ENCODE data around the gene TMEM11. TPM values are rescaled to one million over a fixed set of nuclear protein-coding genes. Genes with fewer than 3 reads are reported as not detected.
"Not testable (repeated sequence)": the region's sequence is repeated elsewhere in the genome, so short reads cannot be mapped to it uniquely, and the experiment has no call there.

Gene TMEM11
- total RNA-seq, 1 donor from 2014 or later, result 34.7 TPM

- Mint-ChIP-seq H3K27ac (no peak overlapping the region), H3K27me3 (no peaks in the 10 kb centered on the region), H3K9me3 (no peaks in the 10 kb centered on the region), H3K4me3 (no peak overlapping the region), H3K36me3 (ENCODE audit: low read depth) (peaks cover 36% of the 10 kb centered on the region), H3K4me1 (peaks cover 2% of the 10 kb centered on the region)
- DNase-seq, result no peak
- intact Hi-C loops (cut with micrococcal nuclease), result no loop called here
Measured at GRCh38 chr17:21194226-21194625, 19.7 kb downstream of the TMEM11 start.

GRCh38 chr17:21193031-21193430, 20.9 kb downstream of the TMEM11 start:
- Mint-ChIP-seq H3K27ac (no peak overlapping the region), H3K27me3 (no peaks in the 10 kb centered on the region), H3K36me3 (ENCODE audit: low read depth) (peaks cover 29% of the 10 kb centered on the region), H3K4me1 (no peaks in the 10 kb centered on the region), H3K9me3 (no peaks in the 10 kb centered on the region), H3K4me3 (no peak overlapping the region)
- DNase-seq, result no peak
- intact Hi-C loops (cut with micrococcal nuclease), result no loop called here

GRCh38 chr17:21192414-21192813, 21.5 kb downstream of the TMEM11 start:
- DNase-seq; H3K27me3 Mint-ChIP-seq; H3K4me3 Mint-ChIP-seq; H3K9me3 Mint-ChIP-seq; H3K4me1 Mint-ChIP-seq; intact Hi-C loops (cut with micrococcal nuclease); H3K27ac Mint-ChIP-seq: not testable (repeated sequence)
- peaks cover 23% of the 10 kb centered on the region for H3K36me3 Mint-ChIP-seq (ENCODE audit: low read depth)

- Mint-ChIP-seq H3K27ac (no peak overlapping the region), H3K27me3 (no peaks in the 10 kb centered on the region)
Measured at GRCh38 chr17:21191698-21192097, 22.3 kb downstream of the TMEM11 start.

GRCh38 chr17:21190078-21190477, 23.9 kb downstream of the TMEM11 start:
- no peaks in the 10 kb centered on the region for H3K4me1 Mint-ChIP-seq
- H3K4me3 Mint-ChIP-seq, result no peak overlapping the region
- intact Hi-C loops (cut with micrococcal nuclease), result no loop called here
- DNase-seq, result no peak
- peaks cover 18% of the 10 kb centered on the region for H3K36me3 Mint-ChIP-seq (ENCODE audit: low read depth)
- no peak overlapping the region for H3K27ac Mint-ChIP-seq
- H3K27me3 Mint-ChIP-seq, result no peaks in the 10 kb centered on the region
- no peaks in the 10 kb centered on the region for H3K9me3 Mint-ChIP-seq

More at GRCh38 chr17:21191698-21192097, 22.3 kb downstream of the TMEM11 start:
- H3K4me1 Mint-ChIP-seq, result no peaks in the 10 kb centered on the region
- peaks cover 17% of the 10 kb centered on the region for H3K36me3 Mint-ChIP-seq (ENCODE audit: low read depth)
- no peak for DNase-seq
- H3K4me3 Mint-ChIP-seq, result no peak overlapping the region
- H3K9me3 Mint-ChIP-seq, result no peaks in the 10 kb centered on the region
- intact Hi-C loops (cut with micrococcal nuclease), result no loop called here

GRCh38 chr17:21189361-21189760, 24.6 kb downstream of the TMEM11 start:
- Mint-ChIP-seq H3K36me3 (ENCODE audit: low read depth) (peaks cover 17% of the 10 kb centered on the region), H3K9me3 (no peaks in the 10 kb centered on the region), H3K4me3 (no peak overlapping the region), H3K27me3 (no peaks in the 10 kb centered on the region), H3K27ac (no peak overlapping the region), H3K4me1 (no peaks in the 10 kb centered on the region)
- no peak for DNase-seq
- intact Hi-C loops (cut with micrococcal nuclease), result no loop called here

- H3K36me3 Mint-ChIP-seq (ENCODE audit: low read depth), result peaks cover 9% of the 10 kb centered on the region
- intact Hi-C loops (cut with micrococcal nuclease), result no loop called here
- H3K4me1 Mint-ChIP-seq, result peaks cover 3% of the 10 kb centered on the region
- H3K9me3 Mint-ChIP-seq, result no peaks in the 10 kb centered on the region
- DNase-seq, result no peak
- no peaks in the 10 kb centered on the region for H3K27me3 Mint-ChIP-seq
- no peak overlapping the region for H3K27ac Mint-ChIP-seq
- H3K4me3 Mint-ChIP-seq, result no peak overlapping the region
Measured at GRCh38 chr17:21186399-21187187, 27.4 kb downstream of the TMEM11 start.

GRCh38 chr17:21185061-21185460, 28.9 kb downstream of the TMEM11 start:
- intact Hi-C loops (cut with micrococcal nuclease), result no loop called here
- Mint-ChIP-seq H3K4me3 (no peak overlapping the region), H3K27ac (no peak overlapping the region), H3K27me3 (no peaks in the 10 kb centered on the region), H3K4me1 (peaks cover 3% of the 10 kb centered on the region), H3K9me3 (no peaks in the 10 kb centered on the region), H3K36me3 (ENCODE audit: low read depth) (peaks cover 11% of the 10 kb centered on the region)
- no peak for DNase-seq

- H3K9me3 Mint-ChIP-seq, result no peaks in the 10 kb centered on the region
- no peaks in the 10 kb centered on the region for H3K27me3 Mint-ChIP-seq
- peaks cover 11% of the 10 kb centered on the region for H3K36me3 Mint-ChIP-seq (ENCODE audit: low read depth)
- no peak overlapping the region for H3K4me3 Mint-ChIP-seq
- no peak for DNase-seq
- H3K4me1 Mint-ChIP-seq, result peaks cover 3% of the 10 kb centered on the region
- intact Hi-C loops (cut with micrococcal nuclease), result no loop called here
- H3K27ac Mint-ChIP-seq, result no peak overlapping the region
Measured at GRCh38 chr17:21184570-21184969, 29.4 kb downstream of the TMEM11 start.

- no peaks in the 10 kb centered on the region for H3K27me3 Mint-ChIP-seq
- H3K27ac Mint-ChIP-seq, result no peak overlapping the region
- DNase-seq, result no peak
- no peak overlapping the region for H3K4me3 Mint-ChIP-seq
- intact Hi-C loops (cut with micrococcal nuclease), result no loop called here
- H3K4me1 Mint-ChIP-seq, result peaks cover 3% of the 10 kb centered on the region
- peaks cover 11% of the 10 kb centered on the region for H3K36me3 Mint-ChIP-seq (ENCODE audit: low read depth)
- H3K9me3 Mint-ChIP-seq, result no peaks in the 10 kb centered on the region
Measured at GRCh38 chr17:21183468-21183867, 30.5 kb downstream of the TMEM11 start.

GRCh38 chr17:21177854-21178600, 35.9 kb downstream of the TMEM11 start:
- H3K36me3 Mint-ChIP-seq (ENCODE audit: low read depth), result peaks cover 6% of the 10 kb centered on the region
- no peak for DNase-seq
- H3K4me3 Mint-ChIP-seq, result no peak overlapping the region
- no peaks in the 10 kb centered on the region for H3K4me1 Mint-ChIP-seq
- no peak overlapping the region for H3K27ac Mint-ChIP-seq
- H3K9me3 Mint-ChIP-seq, result no peaks in the 10 kb centered on the region
- no peaks in the 10 kb centered on the region for H3K27me3 Mint-ChIP-seq
- intact Hi-C loops (cut with micrococcal nuclease), result no loop called here

- DNase-seq, result no peak
- intact Hi-C loops (cut with micrococcal nuclease), result no loop called here
- Mint-ChIP-seq H3K27me3 (no peaks in the 10 kb centered on the region), H3K27ac (no peak overlapping the region), H3K4me3 (no peak overlapping the region), H3K9me3 (no peaks in the 10 kb centered on the region), H3K36me3 (ENCODE audit: low read depth) (peaks cover 6% of the 10 kb centered on the region), H3K4me1 (no peaks in the 10 kb centered on the region)
Measured at GRCh38 chr17:21177401-21177800, 36.6 kb downstream of the TMEM11 start.

- Mint-ChIP-seq H3K27me3 (no peaks in the 10 kb centered on the region), H3K9me3 (no peaks in the 10 kb centered on the region), H3K36me3 (ENCODE audit: low read depth) (peaks cover 6% of the 10 kb centered on the region), H3K27ac (no peak overlapping the region), H3K4me1 (peaks cover 2% of the 10 kb centered on the region), H3K4me3 (no peak overlapping the region)
- no peak for DNase-seq
- intact Hi-C loops (cut with micrococcal nuclease), result no loop called here
Measured at GRCh38 chr17:21176773-21177395, 37.1 kb downstream of the TMEM11 start.

- H3K27ac Mint-ChIP-seq, result no peak overlapping the region
Measured at GRCh38 chr17:21174713-21175112, 39.2 kb downstream of the TMEM11 start.

More at GRCh38 chr17:21174713-21175112, 39.2 kb downstream of the TMEM11 start:
- Mint-ChIP-seq H3K27me3 (no peaks in the 10 kb centered on the region), H3K36me3 (ENCODE audit: low read depth) (peaks cover 3% of the 10 kb centered on the region), H3K4me3 (no peak overlapping the region), H3K4me1 (peaks cover 13% of the 10 kb centered on the region), H3K9me3 (no peaks in the 10 kb centered on the region)
- no peak for DNase-seq
- intact Hi-C loops (cut with micrococcal nuclease), result no loop called here

All from activated CD4-positive, alpha-beta T cell treated with anti-CD3 and anti-CD28 coated beads, Interleukin-2, amount 10 ng/mL, durations not matched to agents 24 days and 14 days (primary cell).